Mesenchymal stem cell (in vitro differentiated cells and primary cell): ENCODE results near the gene TDRD7.
A peak's percentile ranks its signal among the peaks of the same experiment; 100 is the strongest.

ENCODE experiments used
- DNase-seq: peaks from one replicate; pipeline ENCODE4 v3.0.0-alpha.2; 2013
- H2AFZ ChIP-seq: one replicate; pipeline ENCODE4 v1.6.1; 2013; ENCODE audit warnings: low read depth, mild to moderate bottlenecking, control low read depth, inconsistent platforms, low read length, moderate library complexity
- H2AK5ac ChIP-seq: 2 replicates; pipeline ENCODE4 v1.6.1; 2013; ENCODE audit warnings: low read length, moderate library complexity, mild to moderate bottlenecking, inconsistent platforms; ENCODE audit not compliant: severe bottlenecking
- H2BK120ac ChIP-seq: one replicate; pipeline ENCODE4 v1.6.1; 2013; ENCODE audit warnings: low read depth, mild to moderate bottlenecking, inconsistent platforms, low read length, moderate library complexity
- H2BK12ac ChIP-seq, 2 experiments: one replicate each; pipeline ENCODE4 v1.6.1; 2013; ENCODE audit warnings: inconsistent platforms in 2 of 2, low read length in 2 of 2, mild to moderate bottlenecking in 2 of 2, moderate library complexity in 2 of 2, control low read depth in 1 of 2
- H2BK15ac ChIP-seq: one replicate; pipeline ENCODE4 v1.6.1; 2013; ENCODE audit warnings: mild to moderate bottlenecking, low read depth, inconsistent platforms; ENCODE audit not compliant: poor library complexity, severe bottlenecking
- H2BK5ac ChIP-seq: 2 replicates; pipeline ENCODE4 v1.6.1; 2013; ENCODE audit warnings: low read depth, mild to moderate bottlenecking, low read length, control low read depth, inconsistent platforms; ENCODE audit not compliant: poor library complexity, severe bottlenecking
- H3K14ac ChIP-seq, 2 experiments: one replicate each; pipeline ENCODE4 v1.6.1; 2013; ENCODE audit warnings: inconsistent platforms in 2 of 2, low read length in 2 of 2, control low read depth in 1 of 2, mild to moderate bottlenecking in 1 of 2, moderate library complexity in 1 of 2
- H3K18ac ChIP-seq, 2 experiments: one replicate each; pipeline ENCODE4 v1.6.1; 2013; ENCODE audit warnings: inconsistent platforms in 2 of 2, low read length in 2 of 2, control low read depth in 1 of 2, low read depth in 1 of 2, mild to moderate bottlenecking in 1 of 2
- H3K23ac ChIP-seq, 2 experiments: one replicate each; pipeline ENCODE4 v1.6.1; 2013; ENCODE audit warnings: inconsistent platforms in 2 of 2, low read length in 2 of 2, mild to moderate bottlenecking in 2 of 2, moderate library complexity in 2 of 2, control low read depth in 1 of 2
- H3K27ac ChIP-seq: 2 replicates; pipeline ENCODE4 v1.5.1; 2013; ENCODE audit warnings: mild to moderate bottlenecking, moderate library complexity, low read length, control low read depth, inconsistent platforms; ENCODE audit not compliant: poor library complexity, severe bottlenecking
- H3K27me3 ChIP-seq, 2 experiments: 2 replicates each; pipeline versions ENCODE4 v1.6.1 to v1.7.0; 2013; ENCODE audit warnings: low read length in 2 of 2, mild to moderate bottlenecking in 2 of 2, moderate library complexity in 2 of 2, control low read depth in 1 of 2, inconsistent platforms in 1 of 2; ENCODE audit not compliant: control insufficient read depth in 1 of 2, insufficient read depth in 1 of 2
- H3K36me3 ChIP-seq, 2 experiments: 2 replicates each; pipeline versions ENCODE4 v1.6.1 to v1.7.0; 2013; ENCODE audit warnings: low read length in 2 of 2, control low read depth in 1 of 2, inconsistent platforms in 1 of 2, low read depth in 1 of 2, mild to moderate bottlenecking in 1 of 2; ENCODE audit not compliant: insufficient read depth in 2 of 2, control insufficient read depth in 1 of 2
- H3K4ac ChIP-seq, 2 experiments: one replicate each; pipeline ENCODE4 v1.6.1; 2013; ENCODE audit warnings: inconsistent platforms in 2 of 2, low read length in 2 of 2, mild to moderate bottlenecking in 2 of 2, moderate library complexity in 2 of 2, control low read depth in 1 of 2, low read depth in 1 of 2
- H3K4me1 ChIP-seq: 2 replicates; pipeline ENCODE4 v1.6.1; 2013; ENCODE audit warnings: low read depth, low read length, control low read depth; ENCODE audit not compliant: control insufficient read depth, insufficient read depth
- H3K4me2 ChIP-seq: 2 replicates; pipeline ENCODE4 v1.6.1; 2013; ENCODE audit warnings: low read length, mild to moderate bottlenecking, inconsistent platforms; ENCODE audit not compliant: poor library complexity, severe bottlenecking
- H3K4me3 ChIP-seq, 2 experiments: 2 replicates each; pipeline versions ENCODE4 v1.5.1 to v1.7.0; 2013; ENCODE audit warnings: low read length in 2 of 2, mild to moderate bottlenecking in 2 of 2, control low read depth in 1 of 2, low read depth in 1 of 2; ENCODE audit not compliant: insufficient read depth in 1 of 2
- H3K79me1 ChIP-seq: replicated peaks from 2 replicates; pipeline ENCODE4 v1.6.1; 2013; ENCODE audit warnings: mild to moderate bottlenecking, control low read depth, low read length, inconsistent platforms; ENCODE audit not compliant: poor library complexity, severe bottlenecking
- H3K9ac ChIP-seq: 2 replicates; pipeline ENCODE4 v1.7.0; 2013; ENCODE audit warnings: mild to moderate bottlenecking, low read length, moderate library complexity
- H3K9me3 ChIP-seq: 2 replicates; pipeline ENCODE4 v1.7.0; 2013; ENCODE audit warnings: mild to moderate bottlenecking, low read length; ENCODE audit not compliant: control insufficient read depth
- H4K8ac ChIP-seq: one replicate; pipeline ENCODE4 v1.6.1; 2013; ENCODE audit warnings: inconsistent platforms, mild to moderate bottlenecking, low read length, moderate library complexity
- H4K91ac ChIP-seq: one replicate; pipeline ENCODE4 v1.6.1; 2013; ENCODE audit warnings: mild to moderate bottlenecking, low read length, inconsistent platforms
- WGBS: methylation state at CpG from one replicate; pipeline ENCODE4 v1.1.7; 2013; ENCODE audit warnings: mixed read lengths; 5-methylcytosine and 5-hydroxymethylcytosine counted together

The TDRD7 gene

DNA sequence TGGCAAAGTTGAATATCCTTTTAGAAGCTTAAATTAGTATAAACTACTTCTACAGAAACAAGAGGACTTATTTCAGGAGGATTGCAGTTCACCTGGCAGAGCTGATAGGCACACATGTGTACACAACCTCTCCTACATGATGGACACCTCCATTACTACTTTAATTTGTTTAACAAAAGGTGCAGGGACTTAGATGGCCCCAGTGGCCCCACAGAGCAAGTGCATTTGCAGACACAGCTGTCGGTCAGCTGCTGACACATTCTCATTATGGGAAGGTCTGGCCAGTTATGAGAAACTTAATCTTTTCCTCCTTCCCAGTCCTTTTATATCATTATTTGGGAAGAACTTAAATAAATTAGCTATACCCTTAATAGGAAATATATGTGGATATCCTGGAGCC lies 28.3 kb downstream of the TDRD7 start:
- Histone ChIP-seq H2BK15ac (no peak overlapping the region), H2BK5ac (no peak overlapping the region), H2BK120ac (no peak overlapping the region), H3K4me3 (no peak overlapping the region), H3K4me1 (no peaks in the 10 kb centered on the region), H3K27ac (no peak overlapping the region), H3K23ac (no peak overlapping the region), H3K4me2 (no peak overlapping the region), H3K9ac (no peak overlapping the region), H3K79me1 (no peaks in the 10 kb centered on the region), H4K8ac (no peak overlapping the region), H3K18ac (no peak overlapping the region), H2BK12ac (no peak overlapping the region), H3K27me3 (no peaks in the 10 kb centered on the region), H2AFZ (no peak overlapping the region), H3K9me3 (no peaks in the 10 kb centered on the region), H2AK5ac (no peak overlapping the region), H4K91ac (no peak overlapping the region), H3K4ac (no peak overlapping the region), H3K14ac (no peak overlapping the region), H3K36me3 (peaks cover 0 to 23% of the 10 kb centered on the region in 2 experiments)
- no peak for DNase-seq
- 75% methylated on average over 1 of the region's 1 CpG for WGBS

DNA sequence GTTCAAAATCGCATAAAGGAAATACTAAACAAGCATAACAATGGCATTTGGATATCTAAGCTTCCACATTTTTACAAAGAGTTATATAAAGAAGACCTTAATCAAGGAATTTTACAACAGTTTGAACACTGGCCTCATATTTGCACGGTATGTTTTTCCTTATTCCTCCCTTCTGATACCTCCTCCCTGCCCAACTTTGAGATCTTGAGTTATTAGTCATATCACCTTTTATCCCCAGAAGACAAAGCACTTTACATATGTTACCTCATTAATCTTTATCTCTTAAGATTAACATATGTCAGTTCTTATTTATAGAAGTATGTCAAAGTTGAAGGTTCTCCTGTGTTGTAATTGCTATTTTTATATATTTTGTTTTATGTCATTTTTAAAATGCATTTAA lies 29.8 kb downstream of the TDRD7 start:
- no peak overlapping the region for H2AFZ ChIP-seq
- no peaks in the 10 kb centered on the region for H3K27me3 ChIP-seq
- H3K4me3 ChIP-seq: no peak overlapping the region
- H2BK12ac ChIP-seq: no peak overlapping the region
- no peak overlapping the region for H3K9ac ChIP-seq
- 96% methylated on average over 2 of the region's 2 CpGs for WGBS
- no peak overlapping the region for H4K8ac ChIP-seq
- no peak for DNase-seq
- H2BK5ac ChIP-seq: no peak overlapping the region
- H3K4me2 ChIP-seq: no peak overlapping the region
- H3K79me1 ChIP-seq: no peaks in the 10 kb centered on the region
- H3K4ac ChIP-seq: no peak overlapping the region
- H3K23ac ChIP-seq: no peak overlapping the region
- no peak overlapping the region for H3K14ac ChIP-seq
- no peak overlapping the region for H2BK15ac ChIP-seq
- H4K91ac ChIP-seq: no peak overlapping the region
- no peak overlapping the region for H2BK120ac ChIP-seq
- H3K4me1 ChIP-seq: no peaks in the 10 kb centered on the region
- no peak overlapping the region for H3K18ac ChIP-seq
- H3K27ac ChIP-seq: no peak overlapping the region
- H3K36me3 ChIP-seq: peaks cover 0 to 23% of the 10 kb centered on the region in 2 experiments
- H3K9me3 ChIP-seq: no peaks in the 10 kb centered on the region
- no peak overlapping the region for H2AK5ac ChIP-seq

- no peak overlapping the region for H2BK15ac ChIP-seq
- H2AFZ ChIP-seq: no peak overlapping the region
- H3K79me1 ChIP-seq: no peaks in the 10 kb centered on the region
- no peak overlapping the region for H3K4me2 ChIP-seq
- H3K27ac ChIP-seq: no peak overlapping the region
- no peaks in the 10 kb centered on the region for H3K4me1 ChIP-seq
- WGBS: 50% methylated on average over 2 of the region's 2 CpGs
- H3K27me3 ChIP-seq: no peaks in the 10 kb centered on the region
- no peak overlapping the region for H3K4me3 ChIP-seq
- H3K9me3 ChIP-seq: no peaks in the 10 kb centered on the region
- DNase-seq: peak; percentile 14
- no peak overlapping the region for H4K91ac ChIP-seq
- H3K14ac ChIP-seq: no peak overlapping the region
- no peak overlapping the region for H3K9ac ChIP-seq
- no peak overlapping the region for H3K4ac ChIP-seq
- H3K36me3 ChIP-seq: peaks cover 0 to 29% of the 10 kb centered on the region in 2 experiments
- H2BK120ac ChIP-seq: no peak overlapping the region
- no peak overlapping the region for H2BK12ac ChIP-seq
- no peak overlapping the region for H2BK5ac ChIP-seq
- no peak overlapping the region for H3K23ac ChIP-seq
- H4K8ac ChIP-seq: no peak overlapping the region
- no peak overlapping the region for H3K18ac ChIP-seq
- no peak overlapping the region for H2AK5ac ChIP-seq
Observed at GRCh38 chr9:97445119-97445701, 33.3 kb downstream of the TDRD7 start.

DNA sequence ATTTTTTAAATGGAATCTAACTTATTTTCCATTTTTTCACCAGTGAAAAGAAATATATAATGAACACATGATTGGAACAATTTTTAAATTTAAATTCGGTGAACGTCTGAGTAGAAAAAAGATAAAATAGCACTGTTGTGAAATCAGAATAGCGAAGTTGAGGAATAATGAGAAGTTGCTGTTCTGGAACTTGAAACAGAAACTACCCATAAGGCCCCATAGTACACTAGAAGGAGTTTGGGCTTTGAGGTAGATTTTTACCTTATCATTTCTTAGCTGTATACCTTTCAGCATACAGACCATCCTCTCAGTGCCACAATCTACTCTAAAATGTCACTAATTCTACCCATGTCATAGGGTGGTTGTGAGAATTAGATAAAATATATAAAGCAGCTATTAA lies 35.1 kb downstream of the TDRD7 start:
- no peak overlapping the region for H2BK120ac ChIP-seq
- no peak overlapping the region for H3K14ac ChIP-seq
- H3K9me3 ChIP-seq: no peaks in the 10 kb centered on the region
- peaks cover 0 to 18% of the 10 kb centered on the region in 2 experiments for H3K36me3 ChIP-seq
- H3K9ac ChIP-seq: no peak overlapping the region
- H2BK5ac ChIP-seq: no peak overlapping the region
- no peak overlapping the region for H3K4me2 ChIP-seq
- H2BK12ac ChIP-seq: no peak overlapping the region
- WGBS: 92% methylated on average over 2 of the region's 3 CpGs
- no peaks in the 10 kb centered on the region for H3K79me1 ChIP-seq
- no peak overlapping the region for H3K4me3 ChIP-seq
- no peak overlapping the region for H3K23ac ChIP-seq
- H4K8ac ChIP-seq: no peak overlapping the region
- H3K27me3 ChIP-seq: no peaks in the 10 kb centered on the region
- no peak for DNase-seq
- no peak overlapping the region for H2AFZ ChIP-seq
- H3K27ac ChIP-seq: no peak overlapping the region
- no peak overlapping the region for H3K4ac ChIP-seq
- H2BK15ac ChIP-seq: no peak overlapping the region
- no peak overlapping the region for H3K18ac ChIP-seq
- H3K4me1 ChIP-seq: no peaks in the 10 kb centered on the region
- no peak overlapping the region for H2AK5ac ChIP-seq
- H4K91ac ChIP-seq: no peak overlapping the region
